Measurements from ENCODE around the gene TACC3.

The TACC3 gene

GRCh38 chr4:1736812-1737211 is 15.5 kb downstream of the TACC3 start:
- H3K27me3 Mint-ChIP-seq = no peaks in the 10 kb centered on the region
- H3K9me3 Mint-ChIP-seq = no peaks in the 10 kb centered on the region
- DNase-seq = no peak

GRCh38 chr4:1737666-1738065 is 16.3 kb downstream of the TACC3 start:
- H3K36me3 Mint-ChIP-seq (ENCODE audit: insufficient read depth) = peaks cover 48% of the 10 kb centered on the region
- H3K27me3 Mint-ChIP-seq = no peaks in the 10 kb centered on the region
- ATAC-seq (replicated peaks) = no peak

More at GRCh38 chr4:1736812-1737211, 15.5 kb downstream of the TACC3 start:
- Mint-ChIP-seq H3K4me1 (ENCODE audit: low read depth in 2 of 2) (peaks cover 0 to 3% of the 10 kb centered on the region in 2 donors), H3K27ac (no peak overlapping the region), H3K36me3 (ENCODE audit: insufficient read depth) (peaks cover 48% of the 10 kb centered on the region), H3K4me3 (no peak overlapping the region)
- no peak for ATAC-seq (replicated peaks)

GRCh38 chr4:1738410-1738809 is 17.1 kb downstream of the TACC3 start:
- Mint-ChIP-seq H3K9me3 (no peaks in the 10 kb centered on the region), H3K36me3 (ENCODE audit: insufficient read depth) (peaks cover 48% of the 10 kb centered on the region), H3K27me3 (no peaks in the 10 kb centered on the region), H3K4me3 (no peak overlapping the region), H3K27ac (peak overlapping the region in 1 of 2 donors; percentile 63), H3K4me1 (ENCODE audit: low read depth in 2 of 2) (peaks cover 0 to 3% of the 10 kb centered on the region in 2 donors)
- DNase-seq (no peak), ATAC-seq (replicated peaks) (no peak)

More at GRCh38 chr4:1737666-1738065, 16.3 kb downstream of the TACC3 start:
- Mint-ChIP-seq H3K4me1 (ENCODE audit: low read depth in 2 of 2) (peaks cover 0 to 3% of the 10 kb centered on the region in 2 donors), H3K4me3 (no peak overlapping the region), H3K27ac (no peak overlapping the region), H3K9me3 (no peaks in the 10 kb centered on the region)
- no peak for DNase-seq

- H3K4me1 Mint-ChIP-seq (ENCODE audit: low read depth in 2 of 2) = peaks cover 0 to 3% of the 10 kb centered on the region in 2 donors
Observed at GRCh38 chr4:1739358-1739757, 18.0 kb downstream of the TACC3 start.

GRCh38 chr4:1740021-1740545 is 18.8 kb downstream of the TACC3 start:
- ATAC-seq (replicated peaks) = no peak
- Mint-ChIP-seq H3K27ac (no peak overlapping the region), H3K27me3 (no peaks in the 10 kb centered on the region), H3K36me3 (ENCODE audit: insufficient read depth) (peaks cover 56% of the 10 kb centered on the region), H3K4me1 (ENCODE audit: low read depth in 2 of 2) (peaks cover 0 to 3% of the 10 kb centered on the region in 2 donors), H3K4me3 (no peak overlapping the region), H3K9me3 (no peaks in the 10 kb centered on the region)
- DNase-seq = no peak

More at GRCh38 chr4:1739358-1739757, 18.0 kb downstream of the TACC3 start:
- DNase-seq (no peak), ATAC-seq (replicated peaks) (no peak)
- Mint-ChIP-seq H3K4me3 (no peak overlapping the region), H3K27me3 (no peaks in the 10 kb centered on the region), H3K27ac (no peak overlapping the region), H3K36me3 (ENCODE audit: insufficient read depth) (peaks cover 54% of the 10 kb centered on the region), H3K9me3 (no peaks in the 10 kb centered on the region)

GRCh38 chr4:1741208-1741607 is 19.9 kb downstream of the TACC3 start:
- no peak overlapping the region for H3K4me3 Mint-ChIP-seq
- no peaks in the 10 kb centered on the region for H3K9me3 Mint-ChIP-seq
- no peaks in the 10 kb centered on the region for H3K27me3 Mint-ChIP-seq
- H3K27ac Mint-ChIP-seq = peak overlapping the region in 1 of 2 donors; percentile 60
- H3K4me1 Mint-ChIP-seq (ENCODE audit: low read depth in 2 of 2) = peaks cover 0 to 3% of the 10 kb centered on the region in 2 donors
- ATAC-seq (replicated peaks) (no peak), DNase-seq (no peak)
- H3K36me3 Mint-ChIP-seq (ENCODE audit: insufficient read depth) = peaks cover 50% of the 10 kb centered on the region

- ATAC-seq (replicated peaks) (no peak), DNase-seq (no peak)
- H3K27me3 Mint-ChIP-seq = no peaks in the 10 kb centered on the region
- peaks cover 34% of the 10 kb centered on the region for H3K36me3 Mint-ChIP-seq (ENCODE audit: insufficient read depth)
- H3K4me3 Mint-ChIP-seq = no peak overlapping the region
- peak overlapping the region; percentile 81 to 82 for H3K27ac Mint-ChIP-seq
- no peaks in the 10 kb centered on the region for H3K9me3 Mint-ChIP-seq
- H3K4me1 Mint-ChIP-seq (ENCODE audit: low read depth in 2 of 2) = peaks cover 0 to 3% of the 10 kb centered on the region in 2 donors
Observed at GRCh38 chr4:1743551-1743950, 22.2 kb downstream of the TACC3 start.

GRCh38 chr4:1743975-1744374 is 22.7 kb downstream of the TACC3 start:
- peaks cover 34% of the 10 kb centered on the region for H3K36me3 Mint-ChIP-seq (ENCODE audit: insufficient read depth)
- peak overlapping the region; percentile 81 to 82 for H3K27ac Mint-ChIP-seq

GRCh38 chr4:1744552-1744951 is 23.2 kb downstream of the TACC3 start:
- no peaks in the 10 kb centered on the region for H3K9me3 Mint-ChIP-seq
- no peak for DNase-seq
- peaks cover 0 to 3% of the 10 kb centered on the region in 2 donors for H3K4me1 Mint-ChIP-seq (ENCODE audit: low read depth in 2 of 2)
- H3K36me3 Mint-ChIP-seq (ENCODE audit: insufficient read depth) = peaks cover 34% of the 10 kb centered on the region
- no peak overlapping the region for H3K4me3 Mint-ChIP-seq
- no peaks in the 10 kb centered on the region for H3K27me3 Mint-ChIP-seq
- peak overlapping the region in 1 of 2 donors; percentile 66 for H3K27ac Mint-ChIP-seq
- no peak for ATAC-seq (replicated peaks)

More at GRCh38 chr4:1743975-1744374, 22.7 kb downstream of the TACC3 start:
- Mint-ChIP-seq H3K27me3 (no peaks in the 10 kb centered on the region), H3K9me3 (no peaks in the 10 kb centered on the region), H3K4me3 (no peak overlapping the region), H3K4me1 (ENCODE audit: low read depth in 2 of 2) (peaks cover 0 to 3% of the 10 kb centered on the region in 2 donors)
- DNase-seq (no peak), ATAC-seq (replicated peaks) (no peak)

GRCh38 chr4:1745165-1745564 is 23.8 kb downstream of the TACC3 start:
- Mint-ChIP-seq H3K27me3 (peaks cover 0 to 3% of the 10 kb centered on the region in 2 donors), H3K36me3 (ENCODE audit: insufficient read depth) (peaks cover 34% of the 10 kb centered on the region), H3K27ac (peak overlapping the region in 1 of 2 donors; percentile 66), H3K4me1 (ENCODE audit: low read depth in 2 of 2) (peaks cover 0 to 3% of the 10 kb centered on the region in 2 donors), H3K4me3 (no peak overlapping the region), H3K9me3 (no peaks in the 10 kb centered on the region)
- no peak for ATAC-seq (replicated peaks)
- no peak for DNase-seq

GRCh38 chr4:1745697-1746096 is 24.4 kb downstream of the TACC3 start:
- DNase-seq (no peak), ATAC-seq (replicated peaks) (no peak)
- Mint-ChIP-seq H3K27me3 (peaks cover 0 to 8% of the 10 kb centered on the region in 2 donors), H3K9me3 (no peaks in the 10 kb centered on the region), H3K4me1 (ENCODE audit: low read depth in 2 of 2) (peaks cover 0 to 3% of the 10 kb centered on the region in 2 donors), H3K36me3 (ENCODE audit: insufficient read depth) (peaks cover 30% of the 10 kb centered on the region), H3K27ac (no peak overlapping the region), H3K4me3 (no peak overlapping the region)

- no peak overlapping the region for H3K4me3 Mint-ChIP-seq
- no peak overlapping the region for H3K27ac Mint-ChIP-seq
- no peaks in the 10 kb centered on the region for H3K9me3 Mint-ChIP-seq
- peak; percentile 76 for ATAC-seq (replicated peaks)
- peaks cover 0 to 11% of the 10 kb centered on the region in 2 donors for H3K27me3 Mint-ChIP-seq
- H3K4me1 Mint-ChIP-seq (ENCODE audit: low read depth in 2 of 2) = peaks cover 0 to 5% of the 10 kb centered on the region in 2 donors
- peaks cover 25% of the 10 kb centered on the region for H3K36me3 Mint-ChIP-seq (ENCODE audit: insufficient read depth)
- peak; percentile 70 to 74 (median 72) for DNase-seq
Observed at GRCh38 chr4:1746265-1746691, 25.0 kb downstream of the TACC3 start.

- no peak overlapping the region for H3K27ac Mint-ChIP-seq
- peaks cover 0 to 11% of the 10 kb centered on the region in 2 donors for H3K27me3 Mint-ChIP-seq
- DNase-seq = no peak
- H3K4me1 Mint-ChIP-seq (ENCODE audit: low read depth in 2 of 2) = peaks cover 0 to 2% of the 10 kb centered on the region in 2 donors
- H3K36me3 Mint-ChIP-seq (ENCODE audit: insufficient read depth) = peaks cover 20% of the 10 kb centered on the region
- H3K9me3 Mint-ChIP-seq = no peaks in the 10 kb centered on the region
- no peak overlapping the region for H3K4me3 Mint-ChIP-seq
- no peak for ATAC-seq (replicated peaks)
Observed at GRCh38 chr4:1746919-1747602, 25.7 kb downstream of the TACC3 start.

GRCh38 chr4:1747603-1747967 is 26.3 kb downstream of the TACC3 start:
- DNase-seq = no peak
- ATAC-seq (replicated peaks) = no peak
- H3K27me3 Mint-ChIP-seq = peaks cover 0 to 11% of the 10 kb centered on the region in 2 donors
- H3K4me1 Mint-ChIP-seq (ENCODE audit: low read depth in 2 of 2) = peaks cover 0 to 2% of the 10 kb centered on the region in 2 donors
- H3K36me3 Mint-ChIP-seq (ENCODE audit: insufficient read depth) = peaks cover 18% of the 10 kb centered on the region
- no peaks in the 10 kb centered on the region for H3K9me3 Mint-ChIP-seq
- no peak overlapping the region for H3K4me3 Mint-ChIP-seq
- no peak overlapping the region for H3K27ac Mint-ChIP-seq
